ENCODE measurements around the gene PRPF6. TPM values are rescaled to one million over a fixed set of nuclear protein-coding genes. Genes with fewer than 3 reads are reported as not detected.

Gene PRPF6
- polyA plus RNA-seq, 3 donors, result 29.1 to 47.7 (median 34.5) TPM

- Histone ChIP-seq H3K4me2 (replicated peaks; ENCODE audit: extremely low read depth, low read length, poor library complexity, severe bottlenecking) (peak overlapping the region; percentile 92), H3K79me2 (ENCODE audit: insufficient read depth, low read length) (peaks cover 86% of the 10 kb centered on the region), H3K4me3 (replicated peaks in 1 of 3; ENCODE audit: low read depth in 2 of 3, low read length in 3 of 3) (peak overlapping the region; percentile 78 to 100 (median 84)), H3K9ac (ENCODE audit: insufficient read depth, low read length, poor library complexity, severe bottlenecking) (peak overlapping the region; percentile 88), H2AFZ (ENCODE audit: insufficient read depth, low read depth, low read length, poor library complexity, severe bottlenecking) (no peak overlapping the region), H4K20me1 (ENCODE audit: insufficient read depth, low read length) (peaks cover 94% of the 10 kb centered on the region), H3K36me3 (replicated peaks in 1 of 2; ENCODE audit: control insufficient read depth in 1 of 2, insufficient read depth in 2 of 2, low read length in 2 of 2) (peaks cover 38% of the 10 kb centered on the region in 2 donors), H3K9me3 (replicated peaks in 1 of 2; ENCODE audit: control insufficient read depth in 1 of 2, insufficient read depth in 1 of 2, low read length in 2 of 2) (no peaks in the 10 kb centered on the region), H3K4me1 (ENCODE audit: control insufficient read depth in 1 of 2, insufficient read depth in 2 of 2, low read length in 2 of 2) (peaks cover 41 to 67% of the 10 kb centered on the region in 2 donors), H3K27ac (ENCODE audit: low read depth in 1 of 2, low read length in 2 of 2) (peak overlapping the region; percentile 81 to 86), H3K27me3 (ENCODE audit: control insufficient read depth in 2 of 2, insufficient read depth in 2 of 2, low read length in 2 of 2) (no peaks in the 10 kb centered on the region)
- no peak for TF ChIP-seq CTCF (IDR thresholded peaks at IDR 0.05)
- Mint-ChIP-seq H3K9me3 (no peaks in the 10 kb centered on the region), H3K4me3 (peak overlapping the region; percentile 95 to 97), H3K4me1 (peaks cover 44% of the 10 kb centered on the region), H3K27me3 (ENCODE audit: low read depth in 3 of 3) (peaks cover 3% of the 10 kb centered on the region in 3 donors), H3K27ac (peak overlapping the region in 6 of 7 donors; percentile 89 to 94 (median 93)), H3K36me3 (peaks cover 27 to 43% of the 10 kb centered on the region in 2 donors)
- intact Hi-C loops (cut with micrococcal nuclease), result no loop called here
- 0% methylated on average over 4 of the region's 7 CpGs for WGBS (ENCODE audit: insufficient coverage)
- no peak for DNase-seq
These were observed 96.6 kb downstream of the PRPF6 start for GRCh38 chr20:64077541-64077875.

GRCh38 chr20:64077876-64078551 is 97.1 kb downstream of the PRPF6 start:
- H3K4me2 ChIP-seq (replicated peaks; ENCODE audit: extremely low read depth, low read length, poor library complexity, severe bottlenecking), result peak overlapping the region; percentile 92
- H3K4me1 ChIP-seq (ENCODE audit: control insufficient read depth in 1 of 2, insufficient read depth in 2 of 2, low read length in 2 of 2), result peaks cover 46 to 72% of the 10 kb centered on the region in 2 donors
- H3K27ac ChIP-seq (ENCODE audit: low read depth in 1 of 2, low read length in 2 of 2), result peak overlapping the region; percentile 81 to 86
- intact Hi-C loops (cut with micrococcal nuclease), result loop anchor here in 1 of 2 donors (2.0 kb wide), 1 partner anchor 15 kb away; the partner anchor contains the start of gene TCEA2
- DNase-seq, result peak in 1 of 3 donors; percentile 55
- Mint-ChIP-seq H3K4me3 (peak overlapping the region; percentile 95 to 97), H3K9me3 (no peaks in the 10 kb centered on the region), H3K27ac (peak overlapping the region; percentile 89 to 94 (median 93)), H3K36me3 (peaks cover 25 to 38% of the 10 kb centered on the region in 2 donors), H3K4me1 (peaks cover 48% of the 10 kb centered on the region), H3K27me3 (ENCODE audit: low read depth in 3 of 3) (peaks cover 4 to 5% (median 4%) of the 10 kb centered on the region in 3 donors)
- H3K27me3 ChIP-seq (ENCODE audit: control insufficient read depth in 2 of 2, insufficient read depth in 2 of 2, low read length in 2 of 2), result no peaks in the 10 kb centered on the region
- no peaks in the 10 kb centered on the region for H3K9me3 ChIP-seq (replicated peaks in 1 of 2; ENCODE audit: control insufficient read depth in 1 of 2, insufficient read depth in 1 of 2, low read length in 2 of 2)
- H3K79me2 ChIP-seq (ENCODE audit: insufficient read depth, low read length), result peaks cover 87% of the 10 kb centered on the region
- peaks cover 94% of the 10 kb centered on the region for H4K20me1 ChIP-seq (ENCODE audit: insufficient read depth, low read length)
- no peak for TF ChIP-seq CTCF (IDR thresholded peaks at IDR 0.05)
- peak overlapping the region; percentile 88 for H3K9ac ChIP-seq (ENCODE audit: insufficient read depth, low read length, poor library complexity, severe bottlenecking)
- H3K4me3 ChIP-seq (replicated peaks in 1 of 3; ENCODE audit: low read depth in 2 of 3, low read length in 3 of 3), result peak overlapping the region; percentile 78 to 100 (median 84)
- 0% methylated on average over 11 of the region's 15 CpGs for WGBS (ENCODE audit: insufficient coverage)
- H3K36me3 ChIP-seq (replicated peaks in 1 of 2; ENCODE audit: control insufficient read depth in 1 of 2, insufficient read depth in 2 of 2, low read length in 2 of 2), result peaks cover 33% of the 10 kb centered on the region in 2 donors
- no peak overlapping the region for H2AFZ ChIP-seq (ENCODE audit: insufficient read depth, low read depth, low read length, poor library complexity, severe bottlenecking)

Data from CD14-positive monocyte (primary cell).